A204.1 (cell line): ENCODE data around the gene DGKG.

Source experiments
- FAIRE-seq: peaks from 2 replicates; lab custom pipeline; 2012; peaks lifted over from hg19 to GRCh38; lab: Jason Lieb, UNC

Gene DGKG

DNA sequence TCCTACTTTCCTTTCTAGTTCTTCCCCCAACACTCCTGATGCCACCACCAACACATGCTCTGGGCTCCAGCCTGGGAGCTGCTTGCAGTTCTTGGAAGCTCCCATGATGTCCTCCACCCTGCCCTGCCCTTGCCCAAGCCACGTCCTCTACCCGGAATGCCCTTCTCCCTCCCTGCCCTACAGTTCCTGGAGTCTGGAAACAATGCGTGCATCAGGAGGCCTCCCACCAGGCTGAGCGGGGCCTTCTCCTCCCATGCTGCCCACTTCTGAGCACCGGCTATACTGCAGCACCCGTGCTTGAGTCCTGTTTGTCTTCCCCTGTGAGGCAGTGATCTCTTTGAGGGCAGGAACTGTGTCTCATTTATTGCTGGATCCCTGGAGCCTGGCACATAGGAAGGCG, 44.6 kb downstream of the DGKG start:
- FAIRE-seq, result no peak

DNA sequence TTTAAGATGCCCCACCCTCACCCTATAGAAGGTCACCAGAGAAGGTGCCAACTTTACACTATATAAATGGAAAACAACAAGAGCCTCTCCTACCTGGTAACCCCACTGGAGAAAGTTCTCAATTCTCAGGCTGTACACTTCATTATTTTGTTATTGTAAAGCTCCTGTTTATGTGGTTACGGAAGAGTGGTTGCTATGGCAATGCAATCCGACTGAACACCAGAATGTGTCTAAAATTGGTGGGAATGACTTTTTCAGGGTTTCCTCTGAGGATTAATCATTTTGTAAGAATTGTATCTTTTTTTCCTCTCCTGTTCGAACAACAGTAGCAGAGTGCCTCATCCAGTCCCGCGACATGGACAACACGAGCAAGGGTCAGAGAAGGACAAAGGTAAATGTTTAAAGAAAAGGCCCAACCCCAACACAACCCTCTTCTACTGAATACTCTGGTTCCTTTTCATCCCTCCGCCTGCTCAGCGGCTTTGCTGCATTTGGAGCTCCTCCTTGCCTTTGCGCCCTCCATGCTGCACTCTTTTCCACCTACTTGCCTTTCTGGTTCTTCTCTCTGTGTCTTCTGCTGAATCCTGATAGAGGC, 45.3 kb downstream of the DGKG start:
- no peak for FAIRE-seq

GRCh38 chr3:186315581-186316354, 46.3 kb downstream of the DGKG start:
- FAIRE-seq, result no peak

- no peak for FAIRE-seq
Measured at GRCh38 chr3:186314896-186315295, 47.1 kb downstream of the DGKG start.

DNA sequence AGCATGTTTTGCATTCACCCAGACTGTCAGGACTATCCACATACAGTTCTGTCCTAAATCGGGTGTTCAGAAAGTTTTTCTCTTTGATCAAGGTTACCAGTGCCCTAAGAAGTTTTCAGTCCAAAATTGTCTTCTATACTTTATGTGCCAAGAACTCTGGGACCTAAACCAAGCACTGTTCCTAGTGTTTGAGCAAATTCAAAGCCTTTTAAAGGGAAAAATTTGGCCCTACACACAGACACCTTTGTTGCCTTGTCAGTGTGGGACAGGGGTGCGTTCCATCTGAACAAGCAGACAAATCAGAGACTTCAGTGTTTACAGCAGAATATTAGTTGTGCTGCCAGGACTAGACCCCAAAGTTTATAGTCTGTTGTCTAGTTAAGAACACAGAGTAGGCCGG, 50.6 kb downstream of the DGKG start:
- FAIRE-seq, result no peak

DNA sequence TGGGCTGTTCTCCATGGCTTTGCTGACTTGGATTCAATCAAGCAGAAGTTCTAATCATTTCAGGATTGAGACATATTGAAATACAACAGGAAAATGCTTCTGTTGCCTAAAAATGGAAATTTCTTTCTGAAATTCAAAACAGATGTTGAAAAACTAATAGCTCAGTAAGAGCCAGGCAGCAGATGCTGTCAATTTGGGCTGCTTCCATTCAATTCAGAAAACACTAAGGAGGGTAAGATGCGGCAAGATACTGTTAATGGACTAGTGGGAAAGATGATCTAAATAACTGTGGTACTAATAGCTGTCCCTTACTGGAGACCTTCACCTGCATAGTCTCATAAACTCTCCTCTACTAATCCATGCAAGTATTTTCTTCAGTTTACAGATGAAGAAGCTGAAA, 53.5 kb downstream of the DGKG start:
- no peak for FAIRE-seq

GRCh38 chr3:186307594-186308221, 54.3 kb downstream of the DGKG start:
- no peak for FAIRE-seq

- FAIRE-seq, result no peak
Measured at GRCh38 chr3:186305286-186305685, 56.7 kb downstream of the DGKG start.

DNA sequence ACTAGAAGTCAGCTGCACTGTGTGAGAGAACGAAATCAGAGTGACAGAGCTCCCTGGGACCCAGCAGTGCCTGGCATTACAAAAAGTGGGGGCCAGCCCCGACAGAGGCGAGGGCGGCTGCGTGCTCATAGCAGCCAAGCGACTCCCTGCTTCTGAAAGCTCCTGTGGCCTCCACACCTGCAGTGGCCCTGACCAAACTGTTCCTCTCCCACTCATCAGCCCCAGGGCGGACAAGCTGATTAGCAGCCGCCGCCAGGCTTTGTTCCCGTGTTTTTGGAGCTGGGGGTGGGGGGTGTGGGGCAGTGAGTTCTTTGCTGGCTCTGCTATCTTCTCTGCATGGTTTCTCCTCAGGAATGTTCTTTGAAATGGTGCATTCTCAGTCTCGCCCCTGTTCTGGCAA, 58.1 kb downstream of the DGKG start:
- no peak for FAIRE-seq

GRCh38 chr3:186299327-186299726, 62.7 kb downstream of the DGKG start:
- FAIRE-seq, result no peak

- FAIRE-seq, result no peak
Measured at GRCh38 chr3:186298876-186299275, 63.2 kb downstream of the DGKG start.

DNA sequence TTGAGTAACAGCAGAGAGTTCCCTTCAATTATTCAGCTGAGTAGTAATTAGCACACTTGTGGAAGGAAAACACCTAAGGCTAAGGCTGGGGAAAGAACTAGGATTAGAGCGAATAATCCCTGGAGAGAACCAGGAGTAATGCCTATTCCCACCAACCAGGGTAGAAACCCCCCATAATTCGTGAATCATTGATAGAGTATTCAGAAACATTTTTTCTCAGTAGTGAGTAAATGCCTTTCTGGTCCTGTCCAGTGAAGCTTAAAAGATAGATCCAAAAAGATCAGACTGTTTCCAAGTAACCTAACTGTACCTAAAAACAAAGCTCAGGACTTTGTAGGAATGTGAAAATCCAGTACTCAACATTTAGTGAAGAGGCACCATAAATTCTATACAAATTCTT, 71.2 kb downstream of the DGKG start:
- FAIRE-seq, result no peak

DNA sequence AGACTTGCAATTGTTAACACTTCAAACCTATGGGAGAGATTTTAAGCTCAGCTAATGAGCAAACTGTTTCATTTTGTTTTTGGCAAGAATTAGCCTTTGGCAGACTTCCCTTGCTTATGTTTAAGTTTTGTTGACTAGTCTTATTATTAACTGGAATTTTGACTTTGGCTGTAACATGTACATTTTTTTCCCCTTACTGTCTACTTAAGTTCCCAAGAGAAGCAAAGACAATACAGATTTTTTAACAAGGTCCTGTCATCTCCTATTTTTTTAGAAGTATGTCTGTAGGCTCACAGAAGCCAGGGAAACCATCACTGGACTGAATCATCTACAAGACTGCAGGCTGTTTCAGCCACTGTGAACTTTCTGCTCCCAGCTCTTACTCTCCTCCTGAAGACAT, 74.3 kb downstream of the DGKG start:
- FAIRE-seq, result no peak

GRCh38 chr3:186286114-186286513, 75.9 kb downstream of the DGKG start:
- FAIRE-seq, result no peak

DNA sequence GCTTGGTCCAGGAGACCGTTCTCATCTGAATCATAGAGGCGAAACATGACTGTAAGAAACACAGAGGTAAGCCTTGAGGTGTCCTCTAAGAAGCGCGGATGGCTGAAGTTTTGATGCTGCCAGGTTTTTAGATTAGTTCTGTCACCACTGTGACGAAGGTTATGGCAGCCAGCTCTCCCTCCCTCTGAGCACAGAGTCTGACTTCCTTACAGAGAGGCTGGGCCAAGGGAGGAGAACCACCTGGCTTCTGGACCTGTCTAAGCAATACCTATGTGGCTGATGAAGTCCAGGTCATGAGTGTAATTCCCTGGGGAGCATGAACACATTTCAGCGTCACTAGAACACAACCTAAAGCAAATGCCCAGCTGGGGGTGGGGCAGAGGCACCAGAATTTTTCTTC, 77.4 kb downstream of the DGKG start:
- FAIRE-seq, result no peak

DNA sequence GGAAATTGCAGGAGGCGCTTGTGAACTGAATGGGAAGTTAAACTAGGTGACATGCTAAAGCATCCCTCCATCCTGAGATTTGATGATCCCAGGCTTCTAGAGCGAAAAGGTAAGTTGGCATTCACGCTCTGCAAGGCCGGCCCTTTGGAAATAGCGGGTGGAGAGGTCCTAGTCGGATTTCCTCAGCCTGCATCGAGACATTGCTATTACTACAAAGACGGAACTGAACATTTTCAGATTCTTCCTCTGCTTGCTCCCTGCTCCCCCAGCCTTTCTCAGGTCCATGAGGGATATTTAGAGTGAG, 77.7 kb downstream of the DGKG start:
- FAIRE-seq, result no peak

DNA sequence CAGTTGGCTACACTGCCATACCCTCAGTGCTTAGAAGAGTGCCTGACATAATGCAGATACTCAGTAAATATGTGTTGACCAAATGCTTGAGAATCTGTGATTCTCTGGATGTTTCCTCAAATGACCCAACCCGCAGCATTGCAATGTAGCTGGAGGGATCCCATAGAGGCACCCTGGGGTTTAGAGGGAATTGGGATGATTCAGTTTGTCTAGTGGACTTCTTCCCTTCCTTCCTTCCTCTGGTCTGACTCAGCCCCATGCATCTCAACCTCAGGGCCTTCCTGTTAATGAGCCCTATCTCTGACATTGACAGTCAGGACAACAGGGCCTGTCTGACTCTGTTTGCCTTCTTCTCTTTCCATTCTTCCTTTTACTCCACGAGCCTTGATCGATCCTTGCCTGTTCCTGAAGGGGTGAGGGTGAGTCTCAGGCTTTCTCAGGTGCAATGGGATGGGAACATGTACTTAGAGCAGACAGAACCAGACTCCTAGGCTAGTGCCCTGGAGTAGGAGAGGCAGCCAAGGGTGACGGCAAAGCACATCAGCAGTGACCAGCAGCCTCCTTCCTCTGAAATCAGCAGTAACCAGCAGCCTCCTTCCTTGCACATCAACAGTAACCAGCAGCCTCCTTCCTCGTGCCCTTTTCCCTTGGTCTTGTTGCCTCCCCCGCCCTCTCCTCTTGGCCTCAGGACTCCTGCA, 78.2 kb downstream of the DGKG start:
- FAIRE-seq, result no peak

DNA sequence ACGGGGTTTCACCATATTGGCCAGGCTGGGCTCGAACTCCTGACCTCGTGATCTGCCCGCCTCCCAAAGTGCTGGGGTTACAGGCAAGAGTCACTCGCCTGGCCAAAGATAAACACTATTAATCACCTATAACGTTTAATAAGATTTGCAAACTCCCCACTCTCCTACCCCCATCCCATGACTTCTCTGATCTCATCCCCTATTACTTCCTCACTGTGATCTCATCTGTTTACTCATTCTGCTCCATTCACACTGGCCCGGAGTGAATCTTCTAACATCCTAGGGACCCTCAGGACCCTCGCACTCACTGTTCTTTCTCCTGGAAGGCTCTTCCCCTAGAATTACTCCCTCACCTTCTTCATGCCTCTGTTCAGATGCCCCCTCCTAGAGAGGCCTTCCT, 78.9 kb downstream of the DGKG start:
- no peak for FAIRE-seq

DNA sequence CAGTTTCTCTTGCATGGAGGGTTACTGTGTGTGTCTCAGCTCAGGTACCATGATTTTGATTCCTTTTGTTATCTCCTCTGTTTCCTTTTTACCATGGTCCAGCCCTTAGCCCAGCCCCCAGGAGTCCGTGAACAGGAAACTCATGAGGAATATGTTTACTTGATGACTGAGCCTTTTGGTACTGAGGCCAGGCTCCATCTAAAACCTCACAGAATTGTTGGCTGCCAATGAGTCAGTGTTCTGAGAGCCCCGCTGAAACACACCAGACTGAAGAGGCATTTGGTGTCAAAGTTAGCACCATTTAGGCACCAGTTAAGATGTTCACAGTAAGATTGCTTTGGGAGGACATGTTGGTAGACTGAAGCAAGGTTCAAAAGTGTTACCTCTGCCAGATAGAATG, 80.9 kb downstream of the DGKG start:
- no peak for FAIRE-seq

DNA sequence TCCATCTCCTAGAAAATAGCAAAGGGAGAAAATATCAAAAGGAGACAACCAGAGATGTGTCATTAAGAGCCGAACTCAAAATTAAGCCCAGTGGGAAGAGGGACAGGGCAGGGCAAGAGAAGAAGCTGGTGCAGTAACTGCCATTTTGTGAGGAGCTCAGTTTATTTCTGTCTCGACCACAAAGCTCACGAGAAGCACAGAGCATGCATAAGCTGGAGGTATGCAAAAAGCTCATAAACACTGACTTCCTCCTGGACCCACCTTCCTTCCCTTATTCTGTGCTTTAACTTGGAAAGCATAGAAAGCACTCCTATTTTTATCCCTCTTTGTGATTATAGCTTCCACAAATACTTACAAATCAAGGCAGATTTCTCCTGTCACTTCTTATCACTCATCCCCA, 81.3 kb downstream of the DGKG start:
- no peak for FAIRE-seq

DNA sequence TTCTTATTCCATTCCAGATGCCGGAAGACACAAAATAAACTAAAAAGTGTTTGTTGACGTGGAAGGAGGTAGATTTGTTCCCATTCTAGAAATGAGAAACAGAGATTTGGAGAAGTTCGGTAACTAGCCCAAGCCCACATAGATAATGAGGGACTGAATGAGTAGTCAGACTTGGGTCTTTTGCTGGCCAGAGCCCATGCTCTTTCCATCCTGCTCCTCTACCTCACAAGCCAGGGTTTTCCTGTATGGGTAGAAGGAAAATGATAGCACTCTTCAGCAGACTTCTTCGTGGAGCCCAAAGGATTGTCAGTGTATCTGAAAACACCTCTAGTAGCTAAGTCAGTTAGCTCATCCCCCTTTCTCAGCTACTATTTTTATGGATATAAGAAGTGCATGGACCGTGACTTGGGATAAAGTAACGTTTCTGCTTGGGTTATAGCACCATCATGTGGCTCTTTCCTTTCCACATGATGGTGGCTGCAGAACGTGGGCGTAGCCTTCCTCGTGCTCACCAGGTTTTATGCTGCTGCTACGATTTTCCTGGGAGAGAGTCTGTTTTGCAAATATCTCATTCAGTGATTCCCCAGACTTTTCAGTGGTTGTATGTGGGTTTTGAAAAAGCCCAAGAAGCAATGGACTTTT, 84.6 kb downstream of the DGKG start:
- peak; percentile 37 for FAIRE-seq

GRCh38 chr3:186275436-186275835, 86.6 kb downstream of the DGKG start:
- FAIRE-seq, result no peak

DNA sequence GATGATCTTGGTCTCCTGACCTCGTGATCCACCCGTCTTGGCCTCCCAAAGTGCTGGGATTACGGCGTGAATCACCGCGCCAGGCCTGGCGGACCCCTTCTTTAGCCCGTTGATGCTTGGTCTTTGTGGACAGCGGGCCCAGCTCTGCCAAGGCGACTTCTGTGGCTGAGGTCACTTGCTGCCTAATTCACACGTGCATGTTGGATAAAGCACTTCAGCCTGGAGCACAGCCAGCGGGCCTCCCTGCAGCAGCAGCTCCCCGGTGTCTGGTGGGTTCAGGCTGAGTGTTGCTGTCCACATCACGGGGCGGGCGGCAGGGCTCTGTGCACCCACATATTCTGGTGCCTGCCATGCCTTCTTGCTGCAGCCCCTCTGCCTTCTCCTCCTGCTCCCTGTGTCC, 88.4 kb downstream of the DGKG start:
- no peak for FAIRE-seq
